ENCODE results near the gene DUSP1.

DUSP1 gene

DNA sequence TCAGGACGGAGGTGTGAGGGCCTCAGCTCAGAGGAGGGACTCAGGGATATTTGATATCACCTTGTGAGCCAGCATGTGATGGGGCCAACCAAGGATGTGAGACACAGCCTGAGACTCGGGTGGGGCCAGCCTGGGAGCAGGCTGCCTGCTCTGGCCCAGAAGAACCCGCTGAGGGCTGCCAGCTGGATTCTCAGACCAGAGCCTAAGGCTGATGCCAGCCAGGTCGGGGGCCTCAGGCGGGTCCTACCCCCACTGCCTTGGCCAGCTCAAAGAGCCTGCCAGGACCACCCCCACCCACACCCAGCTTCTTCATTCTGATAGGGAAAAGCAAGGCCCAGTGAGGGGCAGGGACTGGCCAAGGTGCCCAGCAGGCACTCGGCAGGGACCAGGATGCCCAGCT, 20.3 kb upstream of the DUSP1 start:
- Histone ChIP-seq H3F3A (ENCODE audit: low read depth) (no peaks in the 10 kb centered on the region), H4K20me1 (ENCODE audit: insufficient read depth, low read length, poor library complexity, severe bottlenecking) (no peaks in the 10 kb centered on the region), H3K9me3 (ENCODE audit: insufficient read depth, low read depth, low read length) (no peaks in the 10 kb centered on the region), H3K9me2 (replicated peaks; ENCODE audit: low read depth, low read length) (no peaks in the 10 kb centered on the region), H3K9ac (ENCODE audit: low read depth, low read length, poor library complexity, severe bottlenecking) (no peak overlapping the region), H3K4me2 (ENCODE audit: low read depth, low read length, poor library complexity, severe bottlenecking) (no peak overlapping the region), H3K4me1 (ENCODE audit: insufficient read depth, low read length, poor library complexity, severe bottlenecking) (peaks cover 28% of the 10 kb centered on the region), H3K4me3 (ENCODE audit: low read length, poor library complexity, severe bottlenecking) (no peak overlapping the region), H2AFZ (ENCODE audit: low read length) (no peak overlapping the region), H3K79me2 (ENCODE audit: insufficient read depth, low read length) (no peaks in the 10 kb centered on the region), H3K27me3 (ENCODE audit: insufficient read depth, low read length, poor library complexity, severe bottlenecking) (no peaks in the 10 kb centered on the region), H3K36me3 (ENCODE audit: insufficient read depth, low read length) (no peaks in the 10 kb centered on the region)
- TF ChIP-seq, protein P1, sequence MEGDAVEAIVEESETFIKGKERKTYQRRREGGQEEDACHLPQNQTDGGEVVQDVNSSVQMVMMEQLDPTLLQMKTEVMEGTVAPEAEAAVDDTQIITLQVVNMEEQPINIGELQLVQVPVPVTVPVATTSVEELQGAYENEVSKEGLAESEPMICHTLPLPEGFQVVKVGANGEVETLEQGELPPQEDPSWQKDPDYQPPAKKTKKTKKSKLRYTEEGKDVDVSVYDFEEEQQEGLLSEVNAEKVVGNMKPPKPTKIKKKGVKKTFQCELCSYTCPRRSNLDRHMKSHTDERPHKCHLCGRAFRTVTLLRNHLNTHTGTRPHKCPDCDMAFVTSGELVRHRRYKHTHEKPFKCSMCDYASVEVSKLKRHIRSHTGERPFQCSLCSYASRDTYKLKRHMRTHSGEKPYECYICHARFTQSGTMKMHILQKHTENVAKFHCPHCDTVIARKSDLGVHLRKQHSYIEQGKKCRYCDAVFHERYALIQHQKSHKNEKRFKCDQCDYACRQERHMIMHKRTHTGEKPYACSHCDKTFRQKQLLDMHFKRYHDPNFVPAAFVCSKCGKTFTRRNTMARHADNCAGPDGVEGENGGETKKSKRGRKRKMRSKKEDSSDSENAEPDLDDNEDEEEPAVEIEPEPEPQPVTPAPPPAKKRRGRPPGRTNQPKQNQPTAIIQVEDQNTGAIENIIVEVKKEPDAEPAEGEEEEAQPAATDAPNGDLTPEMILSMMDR (conservative IDR thresholded peaks at IDR 0.05; ENCODE audit: low read length) = no peak
- no peak for TF ChIP-seq EZH2phosphoT487 (IDR thresholded peaks at IDR 0.05; ENCODE audit: borderline replicate concordance)

DNA sequence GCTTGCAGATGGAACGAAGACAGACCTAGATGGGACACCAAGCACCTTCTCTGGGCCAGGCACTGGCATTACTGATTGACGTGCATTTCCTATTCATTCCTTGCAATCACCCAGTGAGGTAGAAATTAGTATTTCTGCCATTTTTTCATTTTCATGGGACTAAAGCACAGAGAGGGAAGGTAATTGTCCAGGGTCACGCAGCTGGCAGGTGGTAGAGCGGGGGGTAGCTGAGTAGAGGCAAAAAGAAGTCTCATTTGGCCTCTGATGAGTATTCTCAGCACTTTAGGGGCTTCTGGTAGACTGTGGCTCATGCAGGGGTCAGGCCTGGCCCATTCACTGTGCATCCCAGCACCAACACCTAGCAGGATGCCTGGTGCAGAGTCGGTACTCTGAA, 19.5 kb upstream of the DUSP1 start:
- H3K36me3 ChIP-seq (ENCODE audit: insufficient read depth, low read length) = no peaks in the 10 kb centered on the region
- H3K4me2 ChIP-seq (ENCODE audit: low read depth, low read length, poor library complexity, severe bottlenecking) = no peak overlapping the region
- no peak overlapping the region for H3K4me3 ChIP-seq (ENCODE audit: low read length, poor library complexity, severe bottlenecking)
- H3K4me1 ChIP-seq (ENCODE audit: insufficient read depth, low read length, poor library complexity, severe bottlenecking) = peaks cover 28% of the 10 kb centered on the region
- H3K27me3 ChIP-seq (ENCODE audit: insufficient read depth, low read length, poor library complexity, severe bottlenecking) = no peaks in the 10 kb centered on the region
- H3K9ac ChIP-seq (ENCODE audit: low read depth, low read length, poor library complexity, severe bottlenecking) = no peak overlapping the region
- TF ChIP-seq, protein P1 (conservative IDR thresholded peaks at IDR 0.05; ENCODE audit: low read length) = no peak
- TF ChIP-seq EZH2phosphoT487 (IDR thresholded peaks at IDR 0.05; ENCODE audit: borderline replicate concordance) = no peak
- H3K9me3 ChIP-seq (ENCODE audit: insufficient read depth, low read depth, low read length) = no peaks in the 10 kb centered on the region
- H3K9me2 ChIP-seq (replicated peaks; ENCODE audit: low read depth, low read length) = no peaks in the 10 kb centered on the region
- H3K79me2 ChIP-seq (ENCODE audit: insufficient read depth, low read length) = no peaks in the 10 kb centered on the region
- H4K20me1 ChIP-seq (ENCODE audit: insufficient read depth, low read length, poor library complexity, severe bottlenecking) = no peaks in the 10 kb centered on the region
- no peaks in the 10 kb centered on the region for H3F3A ChIP-seq (ENCODE audit: low read depth)
- H2AFZ ChIP-seq (ENCODE audit: low read length) = no peak overlapping the region

GRCh38 chr5:172789687-172790495, 18.9 kb upstream of the DUSP1 start:
- Histone ChIP-seq H3K9me2 (replicated peaks; ENCODE audit: low read depth, low read length) (no peaks in the 10 kb centered on the region), H3F3A (ENCODE audit: low read depth) (no peaks in the 10 kb centered on the region), H3K4me2 (ENCODE audit: low read depth, low read length, poor library complexity, severe bottlenecking) (peak overlapping the region; percentile 31), H3K79me2 (ENCODE audit: insufficient read depth, low read length) (no peaks in the 10 kb centered on the region), H3K4me3 (ENCODE audit: low read length, poor library complexity, severe bottlenecking) (no peak overlapping the region), H2AFZ (ENCODE audit: low read length) (no peak overlapping the region), H4K20me1 (ENCODE audit: insufficient read depth, low read length, poor library complexity, severe bottlenecking) (no peaks in the 10 kb centered on the region), H3K4me1 (ENCODE audit: insufficient read depth, low read length, poor library complexity, severe bottlenecking) (peaks cover 28% of the 10 kb centered on the region), H3K36me3 (ENCODE audit: insufficient read depth, low read length) (no peaks in the 10 kb centered on the region), H3K9me3 (ENCODE audit: insufficient read depth, low read depth, low read length) (no peaks in the 10 kb centered on the region), H3K9ac (ENCODE audit: low read depth, low read length, poor library complexity, severe bottlenecking) (peak overlapping the region; percentile 17), H3K27me3 (ENCODE audit: insufficient read depth, low read length, poor library complexity, severe bottlenecking) (no peaks in the 10 kb centered on the region)
- TF ChIP-seq, protein P1 (conservative IDR thresholded peaks at IDR 0.05; ENCODE audit: low read length) = no peak
- no peak for TF ChIP-seq EZH2phosphoT487 (IDR thresholded peaks at IDR 0.05; ENCODE audit: borderline replicate concordance)
